Measurements from ENCODE around the gene CTSA.

Gene CTSA

GRCh38 chr20:45940469-45940868 is 49.3 kb downstream of the CTSA start:
- DNase-seq (ENCODE audit: low read depth) = no peak

- no peak for DNase-seq (ENCODE audit: low read depth)
Measured at GRCh38 chr20:45943613-45944012, 52.5 kb downstream of the CTSA start.

DNA sequence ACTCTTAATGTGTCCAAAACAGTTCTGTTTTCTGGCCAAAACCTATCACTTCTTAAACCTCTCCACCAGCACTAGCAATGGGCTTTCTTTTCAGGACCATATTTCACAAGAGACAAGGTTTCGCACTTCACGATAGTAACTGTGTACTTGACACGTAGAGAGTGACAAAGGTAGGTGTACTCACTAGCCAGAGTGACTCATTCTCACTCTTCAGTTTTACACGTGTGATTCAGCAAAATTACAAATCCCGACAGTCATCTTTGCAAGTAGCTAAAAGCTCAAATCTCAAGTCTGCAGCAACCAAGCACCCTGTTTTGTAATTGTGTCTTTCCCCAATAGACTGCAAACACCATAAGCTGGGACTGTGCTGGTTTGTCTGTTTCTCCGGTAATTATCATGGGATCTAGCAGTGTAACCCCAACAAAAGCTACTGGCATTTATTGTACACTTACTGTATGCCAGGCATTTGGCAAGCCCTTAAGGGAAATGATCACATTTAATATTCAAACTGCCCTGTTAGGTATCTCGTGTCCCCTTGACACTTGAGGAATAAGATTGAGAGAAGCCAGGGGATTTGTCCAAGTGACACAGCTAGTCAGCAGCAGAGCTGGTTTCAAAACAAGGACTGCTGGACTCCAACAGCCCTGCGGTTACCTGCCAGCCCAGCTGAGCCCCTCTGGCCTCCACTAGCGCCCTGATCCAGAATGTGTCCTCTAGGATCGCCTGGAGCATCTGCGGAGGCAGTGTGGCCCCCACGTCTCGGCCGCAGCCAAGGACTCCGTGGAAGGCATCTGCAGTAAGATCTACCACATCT is 53.2 kb downstream of the CTSA start:
- no peak for DNase-seq (ENCODE audit: low read depth)

GRCh38 chr20:45944965-45945677 is 54.0 kb downstream of the CTSA start:
- no peak for DNase-seq (ENCODE audit: low read depth)

- no peak for DNase-seq (ENCODE audit: low read depth)
Measured at GRCh38 chr20:45945678-45946148, 54.6 kb downstream of the CTSA start.

DNA sequence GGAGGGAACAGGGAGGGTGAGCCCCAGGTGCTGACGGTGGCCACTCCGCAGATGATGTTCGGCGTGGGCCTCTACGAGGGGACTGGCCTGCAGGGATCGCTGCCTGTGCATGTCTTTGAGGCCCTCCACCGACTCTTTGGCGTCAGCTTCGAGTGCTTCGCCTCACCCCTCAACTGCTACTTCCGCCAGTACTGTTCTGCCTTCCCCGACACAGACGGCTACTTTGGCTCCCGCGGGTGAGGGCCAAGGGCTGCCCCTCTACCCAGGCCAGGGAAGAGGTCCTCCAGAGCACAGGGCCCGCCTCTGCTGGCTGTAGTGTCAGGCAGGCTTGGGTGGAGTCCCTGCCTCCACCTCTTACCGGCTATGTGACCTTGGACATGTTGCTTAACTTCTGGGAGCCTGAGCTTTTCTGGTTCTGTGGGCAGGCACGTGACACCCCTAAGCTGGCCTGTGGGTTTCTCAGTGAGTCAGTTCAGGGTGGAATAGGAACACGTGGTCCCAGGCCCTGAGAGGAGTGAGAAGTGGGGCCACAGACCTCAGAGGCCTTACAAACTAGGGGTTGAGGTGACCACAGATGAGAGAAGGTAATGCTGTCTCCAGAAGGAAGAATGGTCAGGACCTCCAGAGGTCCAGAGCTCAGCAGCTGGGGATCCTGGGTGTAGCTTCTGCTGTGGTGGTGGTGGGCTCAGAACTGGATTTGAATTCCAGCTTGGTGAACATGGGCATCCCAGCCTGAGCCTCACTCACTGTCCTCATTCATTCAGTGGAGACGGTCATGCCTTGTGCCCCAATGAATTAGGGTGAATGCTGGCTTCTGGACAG is 55.2 kb downstream of the CTSA start:
- no peak for DNase-seq (ENCODE audit: low read depth)

- no peak for DNase-seq (ENCODE audit: low read depth)
Measured at GRCh38 chr20:45947110-45947866, 56.2 kb downstream of the CTSA start.

- DNase-seq (ENCODE audit: low read depth) = no peak
Measured at GRCh38 chr20:45948261-45948733, 57.2 kb downstream of the CTSA start.
